SK-N-SH (cell line): ENCODE results near the gene SSTR3. TPM values are rescaled to one million over a fixed set of nuclear protein-coding genes. Genes with fewer than 3 reads are reported as not detected.
A peak's percentile ranks its signal among the peaks of the same experiment; 100 is the strongest.

Experiments
- CTCF ChIA-PET: fragments of 300-600, 350-600 bp; formaldehyde crosslinking; extraction: SDS; loops from one replicate; lab custom pipeline; 2021; lab: Yijun Ruan, JAX
- POLR2A ChIA-PET: fragments of 350-600 bp; sonication (Branson Sonifier 250); formaldehyde crosslinking; extraction: SDS; loops from one replicate; lab custom pipeline; 2020; ENCODE audit warnings: antibody characterized with exemption, inconsistent platforms; lab: Yijun Ruan, JAX
- DNase-seq: peaks from one replicate; pipeline ENCODE4 v3.0.0; 2012
- H2AFZ ChIP-seq: fragments of 200-600 bp; sonication (generic); 2 replicates; pipeline ENCODE4 v1.8.1; 2016; ENCODE audit warnings: antibody characterized with exemption, mild to moderate bottlenecking, low read depth
- H3F3A ChIP-seq: fragments of 200-600 bp; sonication (generic); replicated peaks from 2 replicates; pipeline ENCODE3; 2016; ENCODE audit warnings: antibody characterized with exemption, mild to moderate bottlenecking; ENCODE audit not compliant: insufficient read depth
- H3K27ac ChIP-seq, 2 experiments: fragments of 200-500 bp in 1 of 2; fragments of 200-600 bp in 1 of 2; sonication (Bioruptor generic) in 1 of 2; sonication (generic), shearing (Covaris generic) in 1 of 2; 2 replicates each; pipeline versions ENCODE4 v1.5.1 to v1.6.1; 2014 to 2016; ENCODE audit warnings: low read depth in 2 of 2, inconsistent platforms in 1 of 2, low read length in 1 of 2, mild to moderate bottlenecking in 1 of 2, mixed read lengths in 1 of 2
- H3K27me3 ChIP-seq: fragments of 200-600 bp; sonication (generic), shearing (Covaris generic); 2 replicates; pipeline ENCODE4 v1.6.1; 2016; ENCODE audit warnings: mixed run types; ENCODE audit not compliant: insufficient read depth
- H3K36me3 ChIP-seq, 2 experiments: fragments of 200-500 bp in 1 of 2; fragments of 200-600 bp in 1 of 2; sonication (Bioruptor generic) in 1 of 2; sonication (generic) in 1 of 2; replicated peaks in 1 of 2; 2 replicates each; pipeline versions ENCODE3 to v1.5.1; 2014 to 2016; ENCODE audit warnings: low read length in 1 of 2, mild to moderate bottlenecking in 1 of 2; ENCODE audit not compliant: insufficient read depth in 2 of 2, control insufficient read depth in 1 of 2
- H3K4me1 ChIP-seq, 2 experiments: fragments of 200-500 bp in 1 of 2; fragments of 200-600 bp in 1 of 2; sonication (Bioruptor generic) in 1 of 2; sonication (generic), shearing (Covaris generic) in 1 of 2; 2 replicates each; pipeline versions ENCODE4 v1.5.1 to v1.6.1; 2014 to 2016; ENCODE audit warnings: low read depth in 1 of 2, low read length in 1 of 2, mixed run types in 1 of 2; ENCODE audit not compliant: insufficient read depth in 2 of 2, control insufficient read depth in 1 of 2
- H3K4me2 ChIP-seq: fragments of 200-600 bp; sonication (generic), shearing (Covaris generic); 2 replicates; pipeline ENCODE4 v1.6.1; 2017; ENCODE audit warnings: mixed run types
- H3K4me3 ChIP-seq, 2 experiments: fragments of 200-500 bp in 1 of 2; fragments of 200-600 bp in 1 of 2; sonication (Bioruptor generic) in 1 of 2; sonication (generic), shearing (Covaris generic) in 1 of 2; 2 replicates each; pipeline versions ENCODE4 v1.5.1 to v1.8.1; 2014 to 2016; ENCODE audit warnings: low read depth in 2 of 2, inconsistent platforms in 1 of 2, low read length in 1 of 2, mild to moderate bottlenecking in 1 of 2, mixed read lengths in 1 of 2, moderate library complexity in 1 of 2
- H3K79me2 ChIP-seq: fragments of 200-600 bp; sonication (generic); 2 replicates; pipeline ENCODE4 v1.8.1; 2017; ENCODE audit warnings: mild to moderate bottlenecking; ENCODE audit not compliant: insufficient read depth
- H3K9ac ChIP-seq: fragments of 200-600 bp; sonication (generic); 2 replicates; pipeline ENCODE4 v1.6.1; 2017; ENCODE audit warnings: mixed run types
- H3K9me2 ChIP-seq: fragments of 200-600 bp; sonication (generic); 2 replicates; pipeline ENCODE4 v1.6.1; 2017; ENCODE audit warnings: mixed run types
- H3K9me3 ChIP-seq: fragments of 200-600 bp; sonication (generic); 2 replicates; pipeline ENCODE4 v1.6.1; 2017; ENCODE audit warnings: mixed run types, mild to moderate bottlenecking, moderate library complexity
- H4K20me1 ChIP-seq: fragments of 200-600 bp; sonication (generic); 2 replicates; pipeline ENCODE4 v1.6.1; 2017; ENCODE audit warnings: mild to moderate bottlenecking, mixed run types; ENCODE audit not compliant: insufficient read depth
- CHD2 ChIP-seq: fragments of 150-350 bp; IDR thresholded peaks from 2 replicates; pipeline ENCODE4 v1.6.1; 2018; ENCODE audit warnings: low read length; ENCODE audit not compliant: partially characterized antibody
- EZH2phosphoT487 ChIP-seq: fragments of 200-600 bp; sonication (generic); IDR thresholded peaks from 2 replicates; pipeline ENCODE4 v1.6.1; 2017; ENCODE audit warnings: low read depth, mixed run types, mild to moderate bottlenecking, antibody characterized with exemption, moderate library complexity, borderline replicate concordance
- FOXM1 ChIP-seq: IDR thresholded peaks from 2 replicates; pipeline ENCODE4 v1.4.0; 2012; ENCODE audit warnings: low read depth, mild to moderate bottlenecking
- GABPA ChIP-seq: IDR thresholded peaks from 2 replicates; pipeline ENCODE4 v1.4.0; 2012; ENCODE audit warnings: low read depth, mild to moderate bottlenecking
- IRF3 ChIP-seq: fragments of 150-350 bp; IDR thresholded peaks from 2 replicates; pipeline ENCODE4 v1.6.1; 2016; ENCODE audit warnings: mild to moderate bottlenecking, low read depth, low read length
- JUND ChIP-seq: IDR thresholded peaks from 2 replicates; pipeline ENCODE4 v1.4.0; 2012
- MAX ChIP-seq: IDR thresholded peaks from 2 replicates; pipeline ENCODE4 v1.4.0; 2012; ENCODE audit warnings: low read depth
- MEF2A ChIP-seq: IDR thresholded peaks from 2 replicates; pipeline ENCODE4 v1.4.0; 2012; ENCODE audit warnings: low read depth, borderline replicate concordance
- MXI1 ChIP-seq: IDR thresholded peaks from 2 replicates; pipeline ENCODE4 v1.6.1; 2012; ENCODE audit warnings: mild to moderate bottlenecking, low read depth, low read length, improper control_type of control experiment
- NFIC ChIP-seq: IDR thresholded peaks from 2 replicates; pipeline ENCODE4 v1.4.0; 2012; ENCODE audit warnings: borderline replicate concordance
- PBX3 ChIP-seq: IDR thresholded peaks from 2 replicates; pipeline ENCODE4; 2012
- POLR2AphosphoS5 ChIP-seq: IDR thresholded peaks from 2 replicates; pipeline ENCODE4 v1.6.1; 2012; ENCODE audit warnings: low read depth, low read length
- RCOR1 ChIP-seq: fragments of 150-350 bp; IDR thresholded peaks from 2 replicates; pipeline ENCODE4 v1.6.1; 2017; ENCODE audit warnings: antibody characterized with exemption, low read length
- RFX5 ChIP-seq: IDR thresholded peaks from 2 replicates; pipeline ENCODE4 v1.6.1; 2012; ENCODE audit warnings: mild to moderate bottlenecking, improper control_type of control experiment, low read length
- RXRA ChIP-seq: IDR thresholded peaks from 2 replicates; pipeline ENCODE4 v1.4.0; 2012; ENCODE audit warnings: low read depth, mild to moderate bottlenecking, borderline replicate concordance
- SIN3A ChIP-seq: IDR thresholded peaks from 2 replicates; pipeline ENCODE4 v1.6.1; 2012; ENCODE audit warnings: low read depth, mild to moderate bottlenecking, low read length, moderate library complexity, borderline replicate concordance
- SMC3 ChIP-seq: IDR thresholded peaks from 2 replicates; pipeline ENCODE4 v1.6.1; 2012; ENCODE audit warnings: low read depth, low read length, improper control_type of control experiment
- TAF1 ChIP-seq: IDR thresholded peaks from 2 replicates; pipeline ENCODE4 v1.6.1; 2012; ENCODE audit warnings: low read depth, mild to moderate bottlenecking, low read length, moderate library complexity, borderline replicate concordance
- USF1 ChIP-seq: IDR thresholded peaks from 2 replicates; pipeline ENCODE4 v1.4.0; 2012; ENCODE audit warnings: low read depth, borderline replicate concordance
- ZBTB33 ChIP-seq: IDR thresholded peaks from 2 replicates; pipeline ENCODE4 v1.4.0; 2012; ENCODE audit warnings: low read depth, borderline replicate concordance
- WGBS: methylation state at CpG from one replicate; pipeline ENCODE4 v1.1.6; 2017; ENCODE audit warnings: low lambda C conversion rate; 5-methylcytosine and 5-hydroxymethylcytosine counted together
- polyA plus RNA-seq, 3 experiments: library from polyadenylated mRNA; depleted of rRNA; stranded (reverse); fragments of >200 nt; gene quantifications; 2 replicates each; pipeline ENCODE4 v1.2.3, GENCODE V29; 2012

SSTR3 gene
- polyA plus RNA-seq, 1 of the 3 experiments (the other 2 are of a cell fraction): not detected

- H3K4me3 ChIP-seq: no peak overlapping the region
- H3K4me2 ChIP-seq: no peak overlapping the region
- CTCF ChIA-PET: interaction anchor here (1.1 to 19.4 kb wide), 6 partner anchors 8 to 414 kb away, joined by 3 to 190 read pairs (median 4); no protein-coding TSS in a partner anchor
These were observed 33.7 kb downstream of the SSTR3 start for GRCh38 chr22:37178350-37179125.

More at GRCh38 chr22:37178350-37179125, 33.7 kb downstream of the SSTR3 start:
- H4K20me1 ChIP-seq: no peaks in the 10 kb centered on the region
- no peaks in the 10 kb centered on the region for H3F3A ChIP-seq
- H3K9ac ChIP-seq: no peak overlapping the region
- DNase-seq: no peak
- H3K27ac ChIP-seq: peak overlapping the region in 1 of 2 experiments; percentile 51; a peak in 1 of 4 replicates
- WGBS: 68% methylated on average over 17 of the region's 17 CpGs
- H3K36me3 ChIP-seq: peaks cover 0 to 17% of the 10 kb centered on the region in 2 experiments
- TF ChIP-seq TAF1: no peak
- TF ChIP-seq RXRA: no peak
- no peak for TF ChIP-seq EZH2phosphoT487
- no peak for TF ChIP-seq CHD2
- no peak for TF ChIP-seq ZBTB33
- no peak for TF ChIP-seq SIN3A
- no peak for TF ChIP-seq SMC3
- no peak for TF ChIP-seq MAX
- TF ChIP-seq NFIC: no peak
- no peak for TF ChIP-seq RCOR1
- TF ChIP-seq POLR2AphosphoS5: no peak
- TF ChIP-seq USF1: no peak
- no peak for TF ChIP-seq MEF2A
- TF ChIP-seq PBX3: no peak
- TF ChIP-seq RFX5: no peak
- TF ChIP-seq IRF3: no peak
- no peak for TF ChIP-seq JUND
- no peak for TF ChIP-seq GABPA
- TF ChIP-seq MXI1: no peak
- no peak for TF ChIP-seq FOXM1
- no peaks in the 10 kb centered on the region for H3K9me2 ChIP-seq
- POLR2A ChIA-PET: no interaction called here
- H2AFZ ChIP-seq: no peak overlapping the region
- no peaks in the 10 kb centered on the region for H3K27me3 ChIP-seq
- H3K9me3 ChIP-seq: no peaks in the 10 kb centered on the region
- peaks cover 0 to 41% of the 10 kb centered on the region in 2 experiments; a peak in 1 of 4 replicates for H3K4me1 ChIP-seq
- no peaks in the 10 kb centered on the region for H3K79me2 ChIP-seq
